Fibroblast of skin of scalp (primary cell): ENCODE measurements around the gene IQUB. TPM values are rescaled to one million over a fixed set of nuclear protein-coding genes. Genes with fewer than 3 reads are reported as not detected.
A peak's percentile ranks its signal among the peaks of the same experiment; 100 is the strongest.
"Not testable (repeated sequence)": the region's sequence is repeated elsewhere in the genome, so short reads cannot be mapped to it uniquely, and the experiment has no call there.

Experiments
- DNase-seq: peaks from one replicate; pipeline ENCODE4 v3.0.0-alpha.2; 2013
- polyA plus RNA-seq, 2 experiments: library from polyadenylated mRNA; unstranded; fragments of 120-200 nt; gene quantifications; one replicate each; pipeline ENCODE4 v1.2.1, GENCODE V29; 2013; ENCODE audit not compliant: insufficient read length in 2 of 2

The IQUB gene
- 0.11 TPM for polyA plus RNA-seq (2013, experiment 1 of 2; ENCODE audit: insufficient read length)
- polyA plus RNA-seq (2013, experiment 2 of 2; ENCODE audit: insufficient read length), result 0.16 TPM

GRCh38 chr7:123534383-123535260 lies at the start of gene IQUB:
IQUB (minus strand) TSS chr7:123534595; CDS start chr7:123512340, 22,255 bp downstream.
- peak; percentile 98 for DNase-seq

- DNase-seq, result no peak
Observed at GRCh38 chr7:123583821-123584220, 49.4 kb upstream of the IQUB start.

- no peak for DNase-seq
Observed at GRCh38 chr7:123581162-123581459, 46.7 kb upstream of the IQUB start.

- DNase-seq, result peak; percentile 27
Observed at GRCh38 chr7:123580406-123581161, 46.2 kb upstream of the IQUB start.

- no peak for DNase-seq
Observed at GRCh38 chr7:123579416-123579815, 45.0 kb upstream of the IQUB start.

GRCh38 chr7:123573896-123574467 lies 39.6 kb upstream of the IQUB start:
- DNase-seq, result no peak

GRCh38 chr7:123573341-123573740 lies 38.9 kb upstream of the IQUB start:
- no peak for DNase-seq

- DNase-seq, result no peak
Observed at GRCh38 chr7:123571684-123572083, 37.3 kb upstream of the IQUB start.

GRCh38 chr7:123571187-123571586 lies 36.8 kb upstream of the IQUB start:
- DNase-seq, result no peak

- DNase-seq, result no peak
Observed at GRCh38 chr7:123570390-123571182, 36.2 kb upstream of the IQUB start.

- DNase-seq, result no peak
Observed at GRCh38 chr7:123569352-123570010, 35.1 kb upstream of the IQUB start.

- DNase-seq, result no peak
Observed at GRCh38 chr7:123562121-123562520, 27.7 kb upstream of the IQUB start.

- no peak for DNase-seq
Observed at GRCh38 chr7:123558289-123558874, 24.0 kb upstream of the IQUB start.

GRCh38 chr7:123557398-123558288 lies 23.2 kb upstream of the IQUB start, which contains the start of gene NDUFA5:
NDUFA5 (minus strand) TSS chr7:123557818; CDS start chr7:123557795, 23 bp downstream.
- peak; percentile 99 for DNase-seq

GRCh38 chr7:123557016-123557397 lies 22.6 kb upstream of the IQUB start:
- DNase-seq, result no peak

GRCh38 chr7:123555484-123555883 lies 21.1 kb upstream of the IQUB start:
- DNase-seq, result no peak

- no peak for DNase-seq
Observed at GRCh38 chr7:123553159-123553558, 18.8 kb upstream of the IQUB start.

- DNase-seq, result no peak
Observed at GRCh38 chr7:123552641-123553040, 18.2 kb upstream of the IQUB start.

- DNase-seq, result not testable (repeated sequence)
Observed at GRCh38 chr7:123552134-123552533, 17.7 kb upstream of the IQUB start.

GRCh38 chr7:123548406-123548805 lies 14.0 kb upstream of the IQUB start:
- no peak for DNase-seq
